Natural killer cell treated with Interleukin-12 subunit alpha and Interleukin-12 subunit beta and Interleukin-15 and Interleukin-18, amount 100 ng/mL, for 72 hours (primary cell): Measurements from ENCODE around the gene ALG12. TPM values are rescaled to one million over a fixed set of nuclear protein-coding genes. Genes with fewer than 3 reads are reported as not detected.

Experiments
- ATAC-seq, 2 donors: fragments of 150-1000 bp; cut with Tn5 transposase in 1 of 2; sonication (Bioruptor Pico), chemical (Tn5 transposase) in 1 of 2; 2 replicates each; pipeline ENCODE4 v1.10.0; 2021
- DNase-seq: peaks from one replicate; pipeline ENCODE4 v3.0.0; 2022; ENCODE audit warnings: low spot score
- H3K27ac Mint-ChIP-seq, 2 donors: 1 replicate in 1 of 2; 2 replicates in 1 of 2; pipeline ENCODE4 v1.8.0; 2022; ENCODE audit warnings: mixed read lengths in 2 of 2, mild to moderate bottlenecking in 1 of 2, moderate library complexity in 1 of 2
- H3K27me3 Mint-ChIP-seq, 2 donors: 1 replicate in 1 of 2; 2 replicates in 1 of 2; pipeline ENCODE4 v1.8.0; 2022; ENCODE audit warnings: mixed read lengths in 2 of 2
- H3K36me3 Mint-ChIP-seq: one replicate; pipeline ENCODE4 v1.8.0; 2022; ENCODE audit warnings: mixed read lengths
- H3K4me1 Mint-ChIP-seq, 2 donors: 1 replicate in 1 of 2; 2 replicates in 1 of 2; pipeline ENCODE4 v1.8.0; 2022; ENCODE audit warnings: low read depth in 2 of 2, mixed read lengths in 2 of 2, mild to moderate bottlenecking in 1 of 2
- H3K4me3 Mint-ChIP-seq: one replicate; pipeline ENCODE4 v1.8.0; 2022; ENCODE audit warnings: mixed read lengths
- H3K9me3 Mint-ChIP-seq: 2 replicates; pipeline ENCODE4 v1.8.0; 2022; ENCODE audit warnings: mixed read lengths
- total RNA-seq, 2 donors: library from RNA; stranded (reverse); gene quantifications; one replicate each; pipeline ENCODE4 v1.2.3, GENCODE V29; 2022

The ALG12 gene
- total RNA-seq, 2 donors from 2014 or later: 19.3 to 22.9 TPM

- Mint-ChIP-seq H3K27me3 (no peaks in the 10 kb centered on the region), H3K27ac (no peak overlapping the region), H3K9me3 (no peaks in the 10 kb centered on the region), H3K4me3 (no peak overlapping the region), H3K36me3 (no peaks in the 10 kb centered on the region), H3K4me1 (no peaks in the 10 kb centered on the region)
- DNase-seq (no peak), ATAC-seq (no peak)
Measured at GRCh38 chr22:49953680-49954344, 35.6 kb upstream of the ALG12 start.

DNA sequence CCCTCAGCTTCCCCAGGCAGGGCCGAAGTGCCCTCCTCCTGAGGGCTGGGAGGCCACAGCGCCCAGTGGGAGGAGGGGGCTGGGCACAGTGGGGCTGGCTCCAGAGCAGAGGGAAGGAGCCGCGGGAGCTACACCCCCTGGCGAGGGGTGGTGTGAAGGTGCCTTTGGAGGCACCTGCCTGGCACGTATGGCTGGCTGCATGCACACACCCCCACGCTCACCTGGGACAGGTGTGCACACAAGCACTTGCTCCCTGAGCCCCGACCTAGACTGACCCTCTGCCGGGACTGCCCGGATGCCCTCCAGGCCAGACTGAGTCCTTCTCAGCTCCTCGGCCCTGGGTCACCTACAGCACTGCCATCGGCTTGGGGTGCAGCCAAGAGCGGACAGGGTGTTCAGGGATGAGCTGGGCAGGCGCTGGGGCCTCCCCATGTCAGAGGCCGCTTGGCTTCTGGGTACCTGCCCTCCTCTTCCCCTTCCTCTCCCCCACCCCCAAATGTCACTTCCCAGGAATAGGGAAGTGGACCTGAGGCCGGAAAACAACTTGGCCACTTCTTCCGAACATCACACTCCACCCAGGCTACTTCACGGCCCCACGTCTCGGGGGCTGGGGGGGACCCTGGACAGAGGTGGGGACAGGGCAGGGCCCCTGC, 34.9 kb upstream of the ALG12 start:
- Mint-ChIP-seq H3K9me3 (no peaks in the 10 kb centered on the region), H3K4me1 (no peaks in the 10 kb centered on the region), H3K27ac (no peak overlapping the region), H3K36me3 (no peaks in the 10 kb centered on the region), H3K4me3 (no peak overlapping the region), H3K27me3 (no peaks in the 10 kb centered on the region)
- no peak for DNase-seq
- ATAC-seq: no peak

- no peak overlapping the region for H3K4me3 Mint-ChIP-seq
- no peak for DNase-seq
- no peaks in the 10 kb centered on the region for H3K9me3 Mint-ChIP-seq
- no peaks in the 10 kb centered on the region for H3K36me3 Mint-ChIP-seq
- H3K27me3 Mint-ChIP-seq: no peaks in the 10 kb centered on the region
- no peak for ATAC-seq
- no peak overlapping the region for H3K27ac Mint-ChIP-seq
- H3K4me1 Mint-ChIP-seq: no peaks in the 10 kb centered on the region
Measured at GRCh38 chr22:49951986-49952896, 34.0 kb upstream of the ALG12 start.

GRCh38 chr22:49951678-49951985, 33.4 kb upstream of the ALG12 start:
- Mint-ChIP-seq H3K4me3 (no peak overlapping the region), H3K9me3 (no peaks in the 10 kb centered on the region), H3K4me1 (no peaks in the 10 kb centered on the region), H3K27ac (no peak overlapping the region), H3K36me3 (no peaks in the 10 kb centered on the region), H3K27me3 (no peaks in the 10 kb centered on the region)
- DNase-seq: no peak
- ATAC-seq: no peak

GRCh38 chr22:49951000-49951677, 32.9 kb upstream of the ALG12 start:
- H3K36me3 Mint-ChIP-seq: no peaks in the 10 kb centered on the region
- DNase-seq: no peak
- H3K27ac Mint-ChIP-seq: no peak overlapping the region
- H3K9me3 Mint-ChIP-seq: no peaks in the 10 kb centered on the region
- no peak overlapping the region for H3K4me3 Mint-ChIP-seq
- no peak for ATAC-seq
- H3K27me3 Mint-ChIP-seq: no peaks in the 10 kb centered on the region
- no peaks in the 10 kb centered on the region for H3K4me1 Mint-ChIP-seq

GRCh38 chr22:49950396-49950994, 32.3 kb upstream of the ALG12 start:
- Mint-ChIP-seq H3K27ac (no peak overlapping the region), H3K4me1 (peaks cover 0 to 3% of the 10 kb centered on the region in 2 donors), H3K36me3 (no peaks in the 10 kb centered on the region), H3K4me3 (no peak overlapping the region), H3K9me3 (no peaks in the 10 kb centered on the region), H3K27me3 (no peaks in the 10 kb centered on the region)
- no peak for ATAC-seq
- DNase-seq: no peak

DNA sequence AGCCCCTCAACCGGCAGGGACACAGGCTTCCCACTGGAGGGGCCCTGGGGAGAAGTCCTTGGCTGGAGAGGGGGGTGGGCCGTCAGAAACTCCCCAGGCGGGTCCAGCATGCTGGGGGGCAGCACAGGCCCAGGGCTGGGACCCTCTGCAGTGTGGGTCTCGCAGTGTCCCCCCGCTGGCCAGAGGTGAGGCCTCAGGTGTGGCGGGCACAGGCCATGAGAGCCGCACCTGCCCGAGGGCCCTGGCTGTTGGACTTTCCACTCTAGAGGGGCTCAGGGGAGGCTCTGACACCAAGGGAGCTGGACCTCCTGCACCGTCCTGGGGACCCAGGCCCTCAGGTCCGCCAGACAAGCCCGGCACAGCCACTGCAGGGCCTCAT, 31.7 kb upstream of the ALG12 start:
- no peaks in the 10 kb centered on the region for H3K9me3 Mint-ChIP-seq
- H3K36me3 Mint-ChIP-seq: no peaks in the 10 kb centered on the region
- H3K27ac Mint-ChIP-seq: no peak overlapping the region
- no peak for DNase-seq
- H3K4me1 Mint-ChIP-seq: peaks cover 0 to 4% of the 10 kb centered on the region in 2 donors
- no peak for ATAC-seq
- no peak overlapping the region for H3K4me3 Mint-ChIP-seq
- no peaks in the 10 kb centered on the region for H3K27me3 Mint-ChIP-seq

- no peak for DNase-seq
- Mint-ChIP-seq H3K4me1 (peaks cover 0 to 4% of the 10 kb centered on the region in 2 donors), H3K27ac (no peak overlapping the region), H3K36me3 (no peaks in the 10 kb centered on the region), H3K9me3 (no peaks in the 10 kb centered on the region), H3K27me3 (no peaks in the 10 kb centered on the region), H3K4me3 (no peak overlapping the region)
- peak in 1 of 2 donors; percentile 1 for ATAC-seq
Measured at GRCh38 chr22:49948958-49949913, 31.0 kb upstream of the ALG12 start.

DNA sequence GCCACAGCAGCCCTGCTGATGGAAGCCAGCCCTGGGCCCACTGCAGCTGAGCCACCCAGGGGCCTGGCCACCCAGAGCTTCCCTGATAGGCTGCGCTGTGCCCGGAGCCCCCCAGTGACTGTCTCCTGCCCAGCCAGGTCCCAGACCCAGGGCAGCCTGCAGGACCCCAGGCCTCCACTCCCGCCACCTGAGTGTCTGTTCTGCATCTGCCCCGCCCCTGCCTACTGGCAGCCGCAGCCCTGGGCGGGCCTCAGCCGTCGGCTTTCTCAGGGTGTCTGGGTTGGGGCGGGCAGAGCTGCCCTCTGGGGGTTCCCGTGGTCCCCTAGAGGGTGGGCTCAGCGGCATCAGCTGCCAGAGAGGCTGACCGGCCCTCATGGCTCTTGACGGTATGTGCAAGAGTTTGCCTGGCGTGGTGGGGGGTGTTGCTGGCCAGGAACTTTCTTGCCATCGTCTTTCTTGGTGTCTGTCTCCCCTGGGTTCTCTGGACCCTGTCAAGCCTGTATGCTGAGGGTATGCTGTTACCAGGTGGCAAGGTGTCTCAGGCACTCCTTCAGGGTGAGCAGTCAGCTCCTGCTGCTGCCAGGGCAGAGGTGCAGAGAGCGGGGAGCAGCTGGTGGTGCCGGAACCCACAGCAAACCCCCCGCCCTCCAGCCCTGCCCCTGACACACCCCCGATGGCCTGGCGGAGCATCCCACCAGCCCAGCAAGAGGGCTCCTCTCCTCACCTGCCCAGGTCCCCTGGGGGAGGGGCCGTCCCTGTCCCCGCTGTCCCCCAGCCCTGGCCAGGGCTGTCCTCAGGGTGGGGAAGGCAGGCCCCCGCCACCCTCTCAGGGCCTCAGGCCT, 30.1 kb upstream of the ALG12 start:
- no peak overlapping the region for H3K4me3 Mint-ChIP-seq
- no peaks in the 10 kb centered on the region for H3K36me3 Mint-ChIP-seq
- ATAC-seq (no peak), DNase-seq (no peak)
- peaks cover 0 to 4% of the 10 kb centered on the region in 2 donors for H3K4me1 Mint-ChIP-seq
- no peak overlapping the region for H3K27ac Mint-ChIP-seq
- H3K9me3 Mint-ChIP-seq: no peaks in the 10 kb centered on the region
- no peaks in the 10 kb centered on the region for H3K27me3 Mint-ChIP-seq

DNA sequence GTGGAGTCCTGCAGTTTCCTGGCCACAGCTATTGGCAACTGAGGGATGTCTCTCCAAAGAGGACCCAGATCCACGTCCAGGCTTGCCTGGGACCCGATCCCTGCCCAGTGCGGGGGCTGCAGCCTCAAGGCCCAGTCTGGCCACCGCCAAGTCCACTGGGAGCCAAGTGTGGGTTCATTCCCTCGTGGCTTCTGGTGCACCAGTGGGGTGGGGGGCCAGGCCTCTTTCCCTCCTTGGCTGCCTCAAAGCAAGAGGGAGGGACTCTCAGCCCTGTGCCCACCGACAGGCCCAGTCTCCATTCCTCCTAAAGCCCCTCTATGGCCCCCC, 29.0 kb upstream of the ALG12 start:
- H3K4me1 Mint-ChIP-seq: peaks cover 0 to 4% of the 10 kb centered on the region in 2 donors
- H3K27ac Mint-ChIP-seq: no peak overlapping the region
- H3K36me3 Mint-ChIP-seq: no peaks in the 10 kb centered on the region
- ATAC-seq (no peak), DNase-seq (no peak)
- H3K9me3 Mint-ChIP-seq: no peaks in the 10 kb centered on the region
- no peak overlapping the region for H3K4me3 Mint-ChIP-seq
- H3K27me3 Mint-ChIP-seq: no peaks in the 10 kb centered on the region

DNA sequence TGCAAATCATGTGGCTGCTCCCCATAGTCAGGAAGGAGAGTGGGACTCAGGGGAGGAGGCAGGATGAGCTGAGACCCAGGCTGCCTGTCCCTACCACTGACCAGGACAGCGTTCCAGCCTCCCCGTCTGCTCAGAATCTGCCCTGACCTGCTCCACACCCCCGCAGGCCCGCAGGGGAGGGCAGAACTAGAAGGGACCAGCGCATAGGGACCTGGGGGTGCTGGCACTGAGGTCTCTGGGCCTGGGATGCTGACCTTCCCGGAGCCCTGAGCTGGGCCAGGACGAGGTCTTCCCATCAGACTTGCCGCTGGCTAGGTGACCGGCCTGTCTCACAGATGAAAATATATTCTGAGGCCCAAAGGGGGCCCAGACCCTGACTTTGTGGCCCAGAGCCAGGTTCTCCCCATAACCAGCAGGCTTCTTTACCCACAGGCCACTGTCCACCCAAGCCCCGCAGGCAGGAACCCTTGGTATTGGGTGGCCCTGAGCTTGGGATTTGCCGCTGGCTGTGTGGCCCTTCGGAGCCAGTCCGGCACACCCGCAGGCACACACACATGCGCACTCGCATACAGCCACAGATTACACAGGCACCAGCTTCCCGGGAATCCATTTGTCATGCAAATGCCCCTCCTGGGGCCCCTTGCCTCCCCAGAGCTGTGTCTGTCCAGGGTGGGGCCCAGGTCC, 28.5 kb upstream of the ALG12 start:
- no peak overlapping the region for H3K4me3 Mint-ChIP-seq
- H3K36me3 Mint-ChIP-seq: no peaks in the 10 kb centered on the region
- H3K4me1 Mint-ChIP-seq: peaks cover 0 to 4% of the 10 kb centered on the region in 2 donors
- no peaks in the 10 kb centered on the region for H3K9me3 Mint-ChIP-seq
- no peak for DNase-seq
- ATAC-seq: no peak
- peak overlapping the region in 1 of 2 donors; percentile 88 for H3K27ac Mint-ChIP-seq
- H3K27me3 Mint-ChIP-seq: no peaks in the 10 kb centered on the region
